NCI-H510A (cell line): Measurements from ENCODE around the gene KCTD1.

Experiments
- DNase-seq: peaks from one replicate; lab custom pipeline; 2025; lab: John Stamatoyannopoulos, UW

Gene KCTD1

GRCh38 chr18:26549263-26550094, 1.1 kb upstream of the KCTD1 start:
- peak; percentile 12 for DNase-seq

- DNase-seq, result no peak
Measured at GRCh38 chr18:26547646-26548414, 523 bp downstream of the KCTD1 start.

DNA sequence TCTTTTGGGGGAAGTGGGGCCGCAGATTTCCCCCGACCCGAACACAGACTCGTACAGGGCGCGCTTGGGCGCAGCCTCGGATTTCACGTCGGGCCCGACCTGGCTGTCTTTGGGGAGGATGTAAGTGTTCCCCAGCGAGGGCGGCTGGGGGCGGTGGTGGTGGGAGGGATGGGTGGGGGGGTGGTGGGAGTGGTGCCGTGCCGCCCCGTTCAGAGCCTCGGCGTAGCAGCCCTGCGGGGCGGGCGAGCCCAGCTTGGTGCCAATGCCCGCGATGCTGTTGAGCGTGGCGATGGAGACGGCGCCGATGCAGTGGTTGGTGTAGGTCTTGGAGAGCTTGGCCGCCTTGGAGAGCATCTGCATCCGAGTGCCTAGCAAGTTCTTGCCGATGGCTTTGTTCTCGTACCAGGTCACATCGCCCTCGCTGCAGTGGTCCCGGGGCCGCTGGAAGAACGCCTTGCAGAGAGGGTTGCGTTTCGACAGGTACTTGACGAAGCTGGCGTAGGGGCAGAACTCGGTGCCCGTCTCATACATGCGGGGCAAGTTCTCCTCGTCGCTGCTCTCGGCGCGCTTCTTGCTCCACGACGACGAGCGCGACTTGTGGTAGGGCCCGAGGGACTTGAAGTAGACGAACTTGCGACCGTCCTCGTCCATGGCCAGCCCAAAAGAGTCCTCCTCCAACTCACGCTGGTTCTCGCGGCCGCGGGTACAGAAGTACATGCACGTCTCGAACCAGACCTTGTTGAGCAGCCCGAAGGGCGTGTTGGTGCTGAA, 1.3 kb downstream of the KCTD1 start:
- DNase-seq, result no peak

GRCh38 chr18:26546170-26546874, 2.0 kb downstream of the KCTD1 start:
- no peak for DNase-seq

GRCh38 chr18:26545335-26546123, 2.8 kb downstream of the KCTD1 start:
- no peak for DNase-seq

- no peak for DNase-seq
Measured at GRCh38 chr18:26544451-26544850, 3.9 kb downstream of the KCTD1 start.

DNA sequence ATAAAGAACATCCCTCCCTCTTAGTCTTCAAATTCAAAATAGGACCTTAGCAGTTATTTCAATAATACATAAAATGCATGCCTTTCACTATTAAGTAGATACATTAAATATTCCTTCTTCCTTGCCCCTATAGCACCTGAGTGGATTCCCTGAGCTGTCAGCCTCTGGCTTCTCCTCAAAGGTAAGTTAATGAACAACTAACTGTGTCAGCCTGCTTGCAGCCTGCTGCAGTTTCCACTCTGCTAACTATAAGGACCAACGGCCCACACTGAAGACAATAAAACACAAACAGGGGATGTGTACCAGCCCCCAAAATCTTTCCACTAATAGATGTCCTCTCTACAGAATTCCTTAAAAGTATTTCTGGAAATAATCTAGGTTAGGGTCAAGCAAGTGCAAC, 5.0 kb downstream of the KCTD1 start:
- no peak for DNase-seq

GRCh38 chr18:26540043-26540628, 8.2 kb downstream of the KCTD1 start:
- no peak for DNase-seq

DNA sequence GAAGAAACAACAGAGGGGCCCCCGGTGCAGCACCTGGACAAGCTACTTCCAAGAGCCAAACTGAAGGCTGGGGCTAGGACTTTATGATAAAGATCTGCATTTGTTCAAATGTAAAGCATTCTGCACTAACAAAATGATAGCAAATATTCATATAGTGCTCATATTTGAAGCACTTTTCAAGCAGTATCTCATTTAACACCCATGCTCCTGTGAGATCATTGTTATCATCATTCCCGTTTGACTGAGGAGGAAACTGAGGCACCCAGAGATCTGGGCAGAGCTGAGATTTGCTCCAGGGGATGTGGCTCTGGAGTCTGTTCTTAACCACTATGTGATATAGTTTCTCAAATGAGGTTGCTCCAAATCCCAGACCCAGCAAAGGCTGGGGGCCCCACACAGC, 9.8 kb downstream of the KCTD1 start:
- no peak for DNase-seq

GRCh38 chr18:26536664-26537063, 11.7 kb downstream of the KCTD1 start:
- DNase-seq, result no peak

DNA sequence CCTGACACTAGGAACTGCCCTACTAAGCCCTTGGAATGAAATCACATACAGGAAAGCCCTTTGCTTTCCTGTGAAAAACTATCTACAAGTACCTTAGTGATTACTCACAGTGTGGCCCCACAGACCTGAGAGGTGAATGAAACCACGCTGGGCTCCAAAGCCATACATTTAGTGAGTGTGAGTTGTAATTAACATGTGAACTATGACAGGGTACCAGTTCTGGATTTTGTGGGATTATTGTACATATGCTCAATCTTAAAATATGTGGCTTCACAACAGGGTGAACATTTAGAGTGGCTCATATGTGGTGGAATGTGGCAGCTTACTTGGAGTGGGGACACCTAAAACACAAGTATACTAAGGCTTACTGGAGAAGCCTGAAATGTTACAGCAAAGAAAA, 12.3 kb downstream of the KCTD1 start:
- DNase-seq, result no peak

DNA sequence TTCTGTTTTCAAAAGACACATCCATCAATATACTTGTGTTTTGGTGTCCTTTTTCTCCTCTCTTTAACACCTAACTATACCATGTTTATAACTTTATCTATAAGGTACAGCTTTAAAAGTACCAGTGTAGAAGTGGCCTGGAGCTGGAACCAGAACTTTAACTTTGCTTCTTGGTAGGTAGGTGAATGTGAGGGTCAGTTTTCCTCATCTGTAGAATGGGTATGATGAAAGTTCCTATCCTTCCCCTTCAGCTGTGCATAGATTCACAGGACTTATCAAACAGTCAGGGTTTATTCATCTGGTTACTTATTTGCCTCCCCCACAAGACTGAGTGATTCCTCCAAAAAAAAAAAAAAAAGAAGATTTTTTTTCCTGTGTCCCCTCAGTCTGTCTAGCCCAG, 12.7 kb downstream of the KCTD1 start:
- DNase-seq, result no peak

- no peak for DNase-seq
Measured at GRCh38 chr18:26532367-26533340, 15.7 kb downstream of the KCTD1 start.

DNA sequence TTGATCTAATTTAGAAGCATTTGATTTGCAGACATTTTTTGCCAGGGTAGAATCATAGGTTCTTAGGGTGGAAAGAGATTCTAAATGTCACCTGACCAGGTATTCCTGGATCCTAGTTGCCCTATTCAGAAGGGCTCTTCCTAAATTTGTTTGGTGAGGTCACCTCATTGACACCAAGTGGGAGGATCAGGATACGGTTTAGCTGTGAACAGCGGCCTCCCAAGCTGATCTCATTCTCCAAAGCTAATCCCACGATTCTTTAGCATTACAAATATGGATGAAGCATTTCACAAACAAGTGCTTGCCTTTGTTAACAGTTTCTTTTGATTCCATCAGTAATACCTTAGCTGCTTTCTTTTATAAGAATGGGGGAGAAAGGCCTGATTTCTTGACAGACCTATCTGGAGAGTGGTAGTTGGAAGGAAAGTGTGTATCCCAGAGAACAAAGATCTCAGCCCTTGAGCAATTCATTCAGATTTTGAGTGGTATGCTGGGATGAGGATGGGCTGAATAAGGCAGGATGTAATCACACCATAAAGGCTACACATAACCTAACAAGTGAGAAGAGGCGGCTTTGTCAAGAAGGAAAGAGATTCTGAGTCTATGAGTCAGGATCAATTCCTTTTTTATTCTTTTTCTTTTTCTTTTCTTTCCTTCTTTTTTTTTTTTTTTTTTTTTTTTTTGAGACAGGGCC, 16.6 kb downstream of the KCTD1 start:
- DNase-seq, result no peak

DNA sequence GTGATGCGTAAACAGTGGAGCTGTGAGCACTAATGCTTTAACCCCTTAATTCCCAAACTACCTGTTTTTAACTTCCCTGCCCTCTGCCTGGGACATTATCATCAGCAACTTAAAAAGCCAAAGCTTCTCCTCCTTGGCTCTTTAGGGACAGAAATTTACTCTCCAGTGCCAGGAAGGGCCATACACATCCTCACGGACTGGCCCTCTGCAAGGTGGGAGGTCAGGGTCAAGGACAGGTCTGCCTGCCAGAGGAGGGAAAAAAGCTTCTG, 21.5 kb downstream of the KCTD1 start:
- DNase-seq, result no peak

- no peak for DNase-seq
Measured at GRCh38 chr18:26526128-26526965, 22.0 kb downstream of the KCTD1 start.

DNA sequence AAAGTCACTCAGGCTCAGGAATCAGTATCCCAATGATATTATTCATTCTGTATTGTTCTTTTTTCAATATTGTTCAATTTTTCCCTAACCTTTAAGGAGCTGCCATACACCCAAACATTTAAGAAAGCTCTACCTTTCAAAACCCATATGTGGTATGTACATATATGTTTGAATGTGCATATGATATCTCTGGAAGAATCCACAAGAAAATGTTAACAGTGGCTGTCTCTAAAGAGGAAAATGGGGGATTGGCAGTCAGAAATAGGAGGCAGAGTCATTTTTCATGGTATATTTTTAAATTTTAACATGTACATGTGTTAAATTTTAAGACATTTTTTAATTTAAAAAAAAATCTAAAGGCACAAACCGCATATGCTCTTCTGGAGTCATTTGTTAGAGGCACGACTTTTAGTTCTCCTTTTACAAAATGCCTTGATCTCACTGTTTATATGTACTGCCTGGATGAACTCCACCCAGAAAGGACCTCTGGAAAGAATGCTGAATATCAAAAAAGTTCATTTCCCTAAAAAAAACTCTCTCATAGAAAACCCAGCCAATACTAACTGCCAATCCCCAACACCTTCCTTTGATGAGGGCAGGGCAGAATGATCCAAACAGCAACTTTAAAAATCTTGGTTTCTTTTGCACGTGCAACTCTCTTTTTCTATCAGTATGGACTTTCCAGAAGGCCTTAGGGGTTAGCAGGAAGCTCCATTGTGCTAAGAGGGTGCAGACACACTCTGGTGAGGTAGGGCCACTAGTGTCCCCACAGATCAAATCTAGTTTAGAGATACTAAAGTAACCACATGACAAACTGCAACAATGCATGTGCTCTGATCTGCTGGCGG, 23.6 kb downstream of the KCTD1 start:
- no peak for DNase-seq
